Measurements from ENCODE around the gene FSTL4. TPM values are rescaled to one million over a fixed set of nuclear protein-coding genes. Genes with fewer than 3 reads are reported as not detected.

The FSTL4 gene
- total RNA-seq, 4 donors from 2014 or later, result 0.33 to 0.78 (median 0.34) TPM; not detected in 1

DNA sequence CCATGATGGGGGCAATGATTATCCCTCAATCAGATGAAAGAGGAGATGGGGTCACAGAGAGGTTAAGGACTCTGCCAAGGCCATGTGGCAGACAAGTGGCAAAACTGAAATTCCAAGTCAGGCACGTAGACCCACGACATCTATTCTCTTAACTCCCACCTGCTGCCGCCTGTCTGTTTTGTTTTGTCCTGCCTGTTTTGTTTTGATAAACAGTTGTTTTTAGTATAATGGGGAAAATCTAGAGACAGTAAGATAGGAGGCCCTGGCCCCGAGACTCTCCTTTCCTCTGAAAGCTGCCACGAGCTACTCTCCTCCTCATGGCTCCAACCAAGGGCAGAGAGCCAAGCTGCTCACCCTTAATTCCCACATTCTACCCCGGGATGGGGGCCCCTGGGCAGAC lies 4.9 kb downstream of the FSTL4 start:
- TF ChIP-seq, protein P1, sequence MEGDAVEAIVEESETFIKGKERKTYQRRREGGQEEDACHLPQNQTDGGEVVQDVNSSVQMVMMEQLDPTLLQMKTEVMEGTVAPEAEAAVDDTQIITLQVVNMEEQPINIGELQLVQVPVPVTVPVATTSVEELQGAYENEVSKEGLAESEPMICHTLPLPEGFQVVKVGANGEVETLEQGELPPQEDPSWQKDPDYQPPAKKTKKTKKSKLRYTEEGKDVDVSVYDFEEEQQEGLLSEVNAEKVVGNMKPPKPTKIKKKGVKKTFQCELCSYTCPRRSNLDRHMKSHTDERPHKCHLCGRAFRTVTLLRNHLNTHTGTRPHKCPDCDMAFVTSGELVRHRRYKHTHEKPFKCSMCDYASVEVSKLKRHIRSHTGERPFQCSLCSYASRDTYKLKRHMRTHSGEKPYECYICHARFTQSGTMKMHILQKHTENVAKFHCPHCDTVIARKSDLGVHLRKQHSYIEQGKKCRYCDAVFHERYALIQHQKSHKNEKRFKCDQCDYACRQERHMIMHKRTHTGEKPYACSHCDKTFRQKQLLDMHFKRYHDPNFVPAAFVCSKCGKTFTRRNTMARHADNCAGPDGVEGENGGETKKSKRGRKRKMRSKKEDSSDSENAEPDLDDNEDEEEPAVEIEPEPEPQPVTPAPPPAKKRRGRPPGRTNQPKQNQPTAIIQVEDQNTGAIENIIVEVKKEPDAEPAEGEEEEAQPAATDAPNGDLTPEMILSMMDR (IDR thresholded peaks at IDR 0.05), result no peak
- TF ChIP-seq POLR2A (IDR thresholded peaks at IDR 0.05; ENCODE audit: low read depth), result no peak
- no peak for TF ChIP-seq POLR2AphosphoS5 (IDR thresholded peaks at IDR 0.05)
- TF ChIP-seq EP300 (IDR thresholded peaks at IDR 0.05), result no peak
- intact Hi-C loops (cut with DNase I), result no loop called here
- Histone ChIP-seq H3K4me1 (peaks cover 12 to 23% (median 21%) of the 10 kb centered on the region in 4 donors), H3K36me3 (no peaks in the 10 kb centered on the region), H3K27me3 (peaks cover 0 to 53% (median 28%) of the 10 kb centered on the region in 4 donors), H3K4me3 (no peak overlapping the region), H3K9me3 (no peaks in the 10 kb centered on the region), H3K27ac (replicated peaks in 1 of 4) (no peak overlapping the region)
- DNase-seq (ENCODE audit: extremely low spot score), result peak; percentile 68
- WGBS, result 70% methylated on average over 6 of the region's 6 CpGs

DNA sequence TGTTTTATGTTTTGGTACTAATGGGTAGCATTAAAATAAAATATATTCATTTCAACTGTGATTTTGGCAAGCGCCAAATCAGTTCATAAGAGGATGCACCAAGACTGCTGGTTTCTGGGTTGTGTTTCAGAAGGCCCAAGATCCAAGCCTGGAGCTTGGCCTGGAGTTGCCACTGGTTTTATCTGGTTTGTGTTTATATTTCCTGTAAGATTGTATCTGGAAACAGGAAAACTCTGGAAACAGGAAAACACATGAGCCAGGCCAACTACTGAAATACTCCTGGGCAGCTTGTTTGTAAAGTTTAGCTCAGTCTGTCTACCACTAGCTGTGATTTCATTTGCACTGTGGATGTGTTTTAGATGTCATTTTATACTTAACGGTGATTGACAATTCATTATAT lies 5.5 kb downstream of the FSTL4 start:
- no peaks in the 10 kb centered on the region for H3K36me3 ChIP-seq
- H3K27me3 ChIP-seq, result peaks cover 0 to 47% (median 23%) of the 10 kb centered on the region in 4 donors
- TF ChIP-seq, protein P1 (IDR thresholded peaks at IDR 0.05), result no peak
- H3K4me1 ChIP-seq, result peaks cover 8 to 17% (median 14%) of the 10 kb centered on the region in 4 donors
- no peak for DNase-seq (ENCODE audit: extremely low spot score)
- no peaks in the 10 kb centered on the region for H3K9me3 ChIP-seq
- 88% methylated on average over 2 of the region's 2 CpGs for WGBS
- H3K27ac ChIP-seq (replicated peaks in 1 of 4), result no peak overlapping the region
- no peak overlapping the region for H3K4me3 ChIP-seq
- intact Hi-C loops (cut with DNase I), result no loop called here

DNA sequence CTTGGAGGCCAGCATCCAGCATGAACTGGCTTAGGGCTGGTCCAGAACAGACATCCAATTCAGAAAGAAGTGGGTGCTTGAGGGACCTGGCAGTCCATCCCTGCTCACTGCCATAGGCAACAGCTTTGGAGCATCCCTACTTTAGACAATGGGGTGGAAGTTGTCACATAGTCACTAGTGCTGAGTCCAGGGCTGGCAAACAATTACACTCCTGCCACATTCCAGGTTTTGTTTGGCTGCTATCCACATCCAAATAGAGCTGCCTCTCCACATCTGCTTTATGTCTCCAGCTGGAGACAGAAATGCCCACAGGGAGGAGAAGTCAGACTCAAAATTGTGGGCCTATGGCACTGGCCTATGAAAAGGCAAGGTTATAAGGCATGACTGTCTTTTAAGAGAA lies 7.0 kb downstream of the FSTL4 start:
- intact Hi-C loops (cut with DNase I), result no loop called here
- TF ChIP-seq, protein P1 (IDR thresholded peaks at IDR 0.05), result no peak
- TF ChIP-seq EP300 (IDR thresholded peaks at IDR 0.05) (no peak), POLR2A (IDR thresholded peaks at IDR 0.05; ENCODE audit: low read depth) (no peak), POLR2AphosphoS5 (IDR thresholded peaks at IDR 0.05) (no peak)
- H3K27ac ChIP-seq (replicated peaks in 1 of 4), result no peak overlapping the region

DNA sequence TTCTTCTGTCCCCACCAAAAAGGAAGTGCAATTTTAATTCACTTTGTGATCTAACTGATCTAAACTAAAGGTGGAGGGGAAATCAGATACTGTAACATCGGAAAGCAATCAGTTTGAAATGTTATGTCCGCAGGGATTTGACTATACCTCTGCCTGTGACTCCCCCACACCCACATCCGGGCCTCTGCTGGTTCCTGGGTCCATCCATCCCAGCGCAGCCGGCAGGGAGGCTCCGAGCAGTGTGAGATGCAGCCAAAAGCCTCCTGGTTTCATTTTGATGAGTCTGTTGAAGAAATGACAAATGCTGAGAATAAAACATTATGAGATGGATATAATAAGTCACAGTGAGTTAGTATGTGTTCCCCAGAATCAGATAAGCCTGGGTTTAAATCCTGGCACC lies 8.6 kb downstream of the FSTL4 start:
- Histone ChIP-seq H3K27me3 (peaks cover 0 to 18% (median 2%) of the 10 kb centered on the region in 4 donors), H3K4me1 (no peaks in the 10 kb centered on the region), H3K4me3 (no peak overlapping the region), H3K9me3 (no peaks in the 10 kb centered on the region), H3K27ac (replicated peaks in 1 of 4) (no peak overlapping the region), H3K36me3 (no peaks in the 10 kb centered on the region)
- TF ChIP-seq POLR2AphosphoS5 (IDR thresholded peaks at IDR 0.05) (no peak), EP300 (IDR thresholded peaks at IDR 0.05) (no peak), POLR2A (IDR thresholded peaks at IDR 0.05; ENCODE audit: low read depth) (no peak)
- TF ChIP-seq, protein P1 (IDR thresholded peaks at IDR 0.05), result no peak
- DNase-seq (ENCODE audit: extremely low spot score), result peak; percentile 31
- WGBS, result 90% methylated on average over 6 of the region's 6 CpGs
- intact Hi-C loops (cut with DNase I), result no loop called here

More for the DNA sequence above, 7.0 kb downstream of the FSTL4 start:
- H3K36me3 ChIP-seq, result no peaks in the 10 kb centered on the region
- H3K4me1 ChIP-seq, result peaks cover 0 to 1% (median 0%) of the 10 kb centered on the region in 4 donors
- H3K4me3 ChIP-seq, result no peak overlapping the region
- peak; percentile 62 for DNase-seq (ENCODE audit: extremely low spot score)
- H3K9me3 ChIP-seq, result no peaks in the 10 kb centered on the region
- peaks cover 0 to 32% (median 8%) of the 10 kb centered on the region in 4 donors for H3K27me3 ChIP-seq

DNA sequence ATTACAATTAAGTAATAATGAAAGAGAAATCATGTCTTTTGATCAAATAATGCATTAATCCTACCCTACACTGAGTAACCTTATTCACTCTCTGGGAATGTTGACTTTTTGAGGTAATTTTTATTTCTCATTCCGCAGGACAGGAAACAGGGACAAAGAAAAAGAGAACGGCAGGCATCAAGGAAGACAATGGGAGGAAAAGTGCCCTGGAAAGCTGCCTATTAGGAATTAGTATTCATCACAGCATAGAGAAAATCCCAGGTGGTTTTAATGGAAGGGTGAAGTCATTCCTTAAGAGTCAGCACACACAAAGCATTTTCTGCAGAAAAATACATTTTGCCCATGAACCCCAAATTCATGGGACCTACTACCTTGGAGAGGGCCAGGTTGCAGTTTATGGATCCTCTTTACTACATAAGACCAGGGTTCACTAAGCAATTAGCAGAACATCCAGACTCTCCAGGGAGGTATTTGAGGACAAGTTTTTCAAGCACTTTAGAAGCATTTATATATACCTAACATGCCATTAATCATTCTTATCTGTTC lies 9.4 kb downstream of the FSTL4 start:
- Histone ChIP-seq H3K9me3 (no peaks in the 10 kb centered on the region), H3K27me3 (peaks cover 0 to 17% (median 0%) of the 10 kb centered on the region in 4 donors), H3K27ac (replicated peaks in 1 of 4) (no peak overlapping the region), H3K36me3 (no peaks in the 10 kb centered on the region), H3K4me3 (no peak overlapping the region), H3K4me1 (no peaks in the 10 kb centered on the region)
- no peak for DNase-seq (ENCODE audit: extremely low spot score)
- 46% methylated on average over 2 of the region's 2 CpGs for WGBS
- no peak for TF ChIP-seq EP300 (IDR thresholded peaks at IDR 0.05)
- TF ChIP-seq POLR2A (IDR thresholded peaks at IDR 0.05; ENCODE audit: low read depth), result no peak
- TF ChIP-seq POLR2AphosphoS5 (IDR thresholded peaks at IDR 0.05), result no peak
- intact Hi-C loops (cut with DNase I), result no loop called here
